ENCODE data around the gene CRIM1. TPM values are rescaled to one million over a fixed set of nuclear protein-coding genes. Genes with fewer than 3 reads are reported as not detected.

CRIM1 gene
- total RNA-seq, 1 experiment from 2014 or later: 46.5 TPM

DNA sequence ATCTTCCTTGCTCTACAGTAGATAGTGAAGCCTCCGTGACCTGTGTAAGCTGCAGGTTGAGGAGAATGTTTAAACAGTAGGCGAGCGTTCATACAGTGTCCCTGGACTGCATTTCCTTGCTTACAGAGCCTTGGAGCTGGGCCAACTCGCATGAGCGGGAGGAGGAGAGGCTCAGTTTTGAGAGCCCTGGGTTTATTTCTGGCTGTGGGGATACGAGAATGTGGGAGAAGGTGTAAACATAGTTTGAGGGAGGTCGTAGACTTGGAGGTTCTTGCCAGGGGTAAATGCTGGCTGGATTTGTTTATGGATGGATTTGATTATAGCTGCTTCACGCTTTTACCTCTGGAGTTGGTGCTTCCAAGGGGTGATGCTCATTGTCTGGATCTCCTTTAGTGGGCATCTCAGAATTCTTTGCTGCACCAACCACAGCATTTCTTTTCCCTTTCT, 20.8 kb downstream of the CRIM1 start:
- peak; percentile 81 for DNase-seq (ENCODE audit: low spot score)
- Histone ChIP-seq H3K27me3 (replicated peaks; ENCODE audit: insufficient read depth, low read depth, low read length, poor library complexity) (no peaks in the 10 kb centered on the region), H3K9me3 (ENCODE audit: low read depth, low read length, poor library complexity, severe bottlenecking) (no peaks in the 10 kb centered on the region), H3K4me1 (ENCODE audit: insufficient read depth, low read length, poor library complexity, severe bottlenecking) (peaks cover 64% of the 10 kb centered on the region), H3K36me3 (ENCODE audit: insufficient read depth, low read length, poor library complexity, severe bottlenecking) (no peaks in the 10 kb centered on the region), H3K27ac (ENCODE audit: low read depth, low read length, poor library complexity, severe bottlenecking) (no peak overlapping the region), H3K4me3 (ENCODE audit: low read depth, low read length, poor library complexity, severe bottlenecking) (no peak overlapping the region)
- BruUV-seq (replicated peaks): no TSS peak
- POLR2A ChIA-PET (ENCODE audit: low non-redundant PET): no interaction called here
- TF ChIP-seq, protein P1, sequence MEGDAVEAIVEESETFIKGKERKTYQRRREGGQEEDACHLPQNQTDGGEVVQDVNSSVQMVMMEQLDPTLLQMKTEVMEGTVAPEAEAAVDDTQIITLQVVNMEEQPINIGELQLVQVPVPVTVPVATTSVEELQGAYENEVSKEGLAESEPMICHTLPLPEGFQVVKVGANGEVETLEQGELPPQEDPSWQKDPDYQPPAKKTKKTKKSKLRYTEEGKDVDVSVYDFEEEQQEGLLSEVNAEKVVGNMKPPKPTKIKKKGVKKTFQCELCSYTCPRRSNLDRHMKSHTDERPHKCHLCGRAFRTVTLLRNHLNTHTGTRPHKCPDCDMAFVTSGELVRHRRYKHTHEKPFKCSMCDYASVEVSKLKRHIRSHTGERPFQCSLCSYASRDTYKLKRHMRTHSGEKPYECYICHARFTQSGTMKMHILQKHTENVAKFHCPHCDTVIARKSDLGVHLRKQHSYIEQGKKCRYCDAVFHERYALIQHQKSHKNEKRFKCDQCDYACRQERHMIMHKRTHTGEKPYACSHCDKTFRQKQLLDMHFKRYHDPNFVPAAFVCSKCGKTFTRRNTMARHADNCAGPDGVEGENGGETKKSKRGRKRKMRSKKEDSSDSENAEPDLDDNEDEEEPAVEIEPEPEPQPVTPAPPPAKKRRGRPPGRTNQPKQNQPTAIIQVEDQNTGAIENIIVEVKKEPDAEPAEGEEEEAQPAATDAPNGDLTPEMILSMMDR (conservative IDR thresholded peaks at IDR 0.05; ENCODE audit: low read depth, low read length): no peak
- TF ChIP-seq EZH2 (IDR thresholded peaks at IDR 0.05; ENCODE audit: borderline replicate concordance, low read depth, low read length, poor library complexity, severe bottlenecking): no peak
- intact Hi-C loops (cut with micrococcal nuclease; ENCODE audit: unreplicated experiment): no loop called here
- CTCF ChIA-PET: interaction anchor here (1.6 kb wide), 1 partner anchor 18 kb away, joined by 3 read pairs; no protein-coding TSS in a partner anchor

DNA sequence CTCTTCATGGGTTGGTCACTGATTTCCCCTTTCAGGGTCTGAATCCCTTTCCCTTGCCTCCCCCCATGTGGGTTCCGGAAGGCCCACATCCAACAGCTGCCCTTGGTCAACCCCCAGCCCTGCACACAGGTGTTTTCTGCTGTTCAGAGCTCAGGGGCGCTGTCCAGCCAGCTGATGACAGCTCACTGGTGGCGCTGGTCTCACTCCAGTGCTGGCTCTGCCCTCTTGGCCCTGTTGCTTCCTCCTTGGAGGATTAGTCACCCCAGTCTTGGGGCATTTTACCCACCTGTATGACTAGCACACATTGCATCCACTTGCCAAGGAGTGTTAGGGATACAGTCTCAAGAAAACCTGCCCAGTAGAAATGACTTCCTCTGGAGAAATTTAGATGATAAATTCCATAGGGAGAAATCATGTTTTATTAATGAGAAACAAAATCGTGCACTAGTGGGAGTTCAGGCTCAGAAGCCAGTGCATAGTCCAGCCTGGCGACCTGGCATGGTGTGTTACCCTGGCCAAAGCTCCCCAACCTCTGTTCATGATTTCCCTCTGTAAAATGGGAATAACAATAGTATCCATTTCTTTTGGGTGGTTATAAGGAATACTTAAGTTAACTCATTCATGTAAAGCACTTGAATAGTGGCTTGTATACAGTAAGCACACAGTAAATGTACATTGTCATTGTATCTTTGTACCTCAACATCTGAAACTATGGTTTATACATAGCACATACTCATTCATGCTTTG, 21.6 kb downstream of the CRIM1 start:
- H3K27me3 ChIP-seq (replicated peaks; ENCODE audit: insufficient read depth, low read depth, low read length, poor library complexity): no peaks in the 10 kb centered on the region
- no peaks in the 10 kb centered on the region for H3K36me3 ChIP-seq (ENCODE audit: insufficient read depth, low read length, poor library complexity, severe bottlenecking)
- BruUV-seq (replicated peaks): no TSS peak
- H3K9me3 ChIP-seq (ENCODE audit: low read depth, low read length, poor library complexity, severe bottlenecking): no peaks in the 10 kb centered on the region
- no peak overlapping the region for H3K4me3 ChIP-seq (ENCODE audit: low read depth, low read length, poor library complexity, severe bottlenecking)
- ChIA-PET CTCF (no interaction called here), POLR2A (ENCODE audit: low non-redundant PET) (no interaction called here)
- H3K27ac ChIP-seq (ENCODE audit: low read depth, low read length, poor library complexity, severe bottlenecking): no peak overlapping the region
- no peak for DNase-seq (ENCODE audit: low spot score)
- H3K4me1 ChIP-seq (ENCODE audit: insufficient read depth, low read length, poor library complexity, severe bottlenecking): peaks cover 57% of the 10 kb centered on the region
- TF ChIP-seq EZH2 (IDR thresholded peaks at IDR 0.05; ENCODE audit: borderline replicate concordance, low read depth, low read length, poor library complexity, severe bottlenecking): no peak
- TF ChIP-seq, protein P1 (conservative IDR thresholded peaks at IDR 0.05; ENCODE audit: low read depth, low read length): no peak
- intact Hi-C loops (cut with micrococcal nuclease; ENCODE audit: unreplicated experiment): no loop called here

DNA sequence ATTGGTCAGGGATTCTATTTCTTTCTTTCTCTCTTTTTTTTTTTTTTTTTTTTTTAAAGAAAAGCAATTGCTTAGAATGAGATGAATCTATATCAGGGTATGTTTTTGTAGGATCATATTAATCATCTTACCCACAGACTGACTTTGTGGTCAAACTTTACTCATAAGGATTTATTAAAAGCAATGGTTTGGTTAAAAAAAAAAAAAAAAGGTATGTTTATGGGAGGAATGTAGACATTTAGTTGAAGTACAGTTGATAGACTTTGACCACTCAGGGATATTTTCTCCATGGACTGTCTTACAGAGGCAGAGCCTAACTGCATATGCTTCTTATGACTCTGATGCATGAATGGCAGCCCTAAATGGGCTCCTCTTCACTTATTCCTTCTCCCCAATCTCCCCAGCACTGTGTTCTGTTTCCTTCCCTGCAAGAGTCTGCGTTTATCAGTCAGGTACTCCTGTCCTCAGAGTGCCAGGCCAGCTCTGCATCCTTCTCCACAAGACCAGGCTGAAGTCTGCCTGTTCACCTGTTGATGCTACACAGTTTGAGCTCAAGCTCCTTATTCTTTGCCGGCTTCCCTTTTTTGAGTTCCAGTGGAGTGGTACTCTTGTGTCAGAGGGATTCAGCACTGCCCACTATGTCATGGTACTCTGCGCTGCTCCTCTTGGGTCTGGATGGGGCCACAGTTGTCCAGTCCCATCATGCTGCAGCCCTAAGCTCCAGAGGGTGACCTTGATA, 24.3 kb downstream of the CRIM1 start:
- no peaks in the 10 kb centered on the region for H3K27me3 ChIP-seq (replicated peaks; ENCODE audit: insufficient read depth, low read depth, low read length, poor library complexity)
- no peak overlapping the region for H3K4me3 ChIP-seq (ENCODE audit: low read depth, low read length, poor library complexity, severe bottlenecking)

More for the DNA sequence above, 24.3 kb downstream of the CRIM1 start:
- Histone ChIP-seq H3K27ac (ENCODE audit: low read depth, low read length, poor library complexity, severe bottlenecking) (no peak overlapping the region), H3K4me1 (ENCODE audit: insufficient read depth, low read length, poor library complexity, severe bottlenecking) (peaks cover 34% of the 10 kb centered on the region), H3K9me3 (ENCODE audit: low read depth, low read length, poor library complexity, severe bottlenecking) (no peaks in the 10 kb centered on the region), H3K36me3 (ENCODE audit: insufficient read depth, low read length, poor library complexity, severe bottlenecking) (no peaks in the 10 kb centered on the region)
- CTCF ChIA-PET: interaction anchor here (0.6 kb wide), 1 partner anchor 77 kb away, joined by 4 read pairs; no protein-coding TSS in a partner anchor
- BruUV-seq (replicated peaks): no TSS peak
- TF ChIP-seq EZH2 (IDR thresholded peaks at IDR 0.05; ENCODE audit: borderline replicate concordance, low read depth, low read length, poor library complexity, severe bottlenecking): no peak
- TF ChIP-seq, protein P1 (conservative IDR thresholded peaks at IDR 0.05; ENCODE audit: low read depth, low read length): no peak
- POLR2A ChIA-PET (ENCODE audit: low non-redundant PET): no interaction called here
- intact Hi-C loops (cut with micrococcal nuclease; ENCODE audit: unreplicated experiment): no loop called here
- DNase-seq (ENCODE audit: low spot score): no peak

Measured in A673 (cell line).